Karpas-422 (cell line): ENCODE data around the gene RHBDD3. TPM values are rescaled to one million over a fixed set of nuclear protein-coding genes. Genes with fewer than 3 reads are reported as not detected.

Source experiments
- total RNA-seq: library from RNA; depleted of rRNA; stranded (reverse); fragments of >200 nt; shearing (Covaris generic); gene quantifications from 2 replicates; pipeline ENCODE4 v1.2.3, GENCODE V29; 2014; ENCODE audit warnings: low replicate concordance; rRNA removed

The RHBDD3 gene
- total RNA-seq, 1 experiment from 2014 or later, result 8.8 TPM

Other genes with a start within 250 kb of the RHBDD3 start
- gene C22orf31, start 206.2 kb downstream of the RHBDD3 start, total RNA-seq, result not detected in 2 replicates
- gene KREMEN1, start 194.9 kb downstream of the RHBDD3 start, total RNA-seq, result not detected in 2 replicates
- gene EMID1, start 62.1 kb downstream of the RHBDD3 start, total RNA-seq, result 0.26 and 0.32 TPM in 2 replicates
- 281 and 309 TPM in 2 replicates for gene EWSR1, start 287 bp upstream of the RHBDD3 start, total RNA-seq
- gene GAS2L1, start 38.7 kb upstream of the RHBDD3 start, total RNA-seq, result not detected in 2 replicates
- gene RASL10A, start 47.7 kb upstream of the RHBDD3 start, total RNA-seq, result 0.76 TPM in 1 of 2 replicates, not detected in the other
- gene AP1B1, start 120.6 kb upstream of the RHBDD3 start, total RNA-seq, result 40.3 and 63.9 TPM in 2 replicates
- not detected in 2 replicates for gene RFPL1, start 170.6 kb upstream of the RHBDD3 start, total RNA-seq
- not detected in 2 replicates for gene NEFH, start 212.2 kb upstream of the RHBDD3 start, total RNA-seq